HL-60/S4 treated with phorbol 12-myristate 13-acetate at 8.2 ng/mL for 4 days and 3 days (cell line): Measurements from ENCODE around the gene KLHDC7A.

Source experiments
- in situ Hi-C: fragments of 300-500 bp; cut with MboI; formaldehyde crosslinking; loops from 2 replicates; pipeline ENCODE4 v1.15.0; 2022; ENCODE audit warnings: low sequenced_read_pairs

KLHDC7A gene

DNA sequence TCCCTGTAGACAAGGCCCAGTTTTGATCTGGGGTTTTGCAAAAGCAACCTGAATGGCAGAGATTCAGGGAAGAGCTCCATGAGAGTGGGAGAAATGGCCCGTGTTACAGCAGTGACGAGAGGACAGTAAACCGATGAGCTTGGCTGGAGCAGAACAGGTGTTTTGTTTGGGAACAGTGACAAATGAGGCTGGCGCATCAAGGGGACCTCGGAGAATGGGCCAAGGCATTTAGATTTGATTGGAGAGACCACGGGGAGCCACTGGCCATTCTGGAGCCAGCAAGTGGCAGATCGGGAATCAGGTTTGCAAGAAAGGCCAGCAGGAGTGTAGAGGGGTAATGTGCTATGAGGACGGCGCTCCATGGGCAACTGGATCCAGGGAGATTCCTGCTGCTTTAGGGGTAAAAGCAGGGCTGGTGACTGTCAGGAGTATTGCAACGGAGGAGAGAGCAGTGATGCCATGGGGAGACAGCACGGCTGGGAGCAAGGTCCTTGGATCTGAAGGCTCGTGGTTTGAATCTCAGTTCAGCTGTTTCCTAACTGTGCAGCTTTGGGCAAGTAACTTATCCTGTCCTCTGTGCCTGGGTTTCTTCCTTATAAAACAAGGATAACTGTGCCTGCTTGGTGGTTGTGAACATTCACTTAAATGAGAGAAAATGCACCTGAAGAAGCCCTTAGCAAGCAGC lies 9.9 kb upstream of the KLHDC7A start:
- in situ Hi-C loops, result no loop called here

DNA sequence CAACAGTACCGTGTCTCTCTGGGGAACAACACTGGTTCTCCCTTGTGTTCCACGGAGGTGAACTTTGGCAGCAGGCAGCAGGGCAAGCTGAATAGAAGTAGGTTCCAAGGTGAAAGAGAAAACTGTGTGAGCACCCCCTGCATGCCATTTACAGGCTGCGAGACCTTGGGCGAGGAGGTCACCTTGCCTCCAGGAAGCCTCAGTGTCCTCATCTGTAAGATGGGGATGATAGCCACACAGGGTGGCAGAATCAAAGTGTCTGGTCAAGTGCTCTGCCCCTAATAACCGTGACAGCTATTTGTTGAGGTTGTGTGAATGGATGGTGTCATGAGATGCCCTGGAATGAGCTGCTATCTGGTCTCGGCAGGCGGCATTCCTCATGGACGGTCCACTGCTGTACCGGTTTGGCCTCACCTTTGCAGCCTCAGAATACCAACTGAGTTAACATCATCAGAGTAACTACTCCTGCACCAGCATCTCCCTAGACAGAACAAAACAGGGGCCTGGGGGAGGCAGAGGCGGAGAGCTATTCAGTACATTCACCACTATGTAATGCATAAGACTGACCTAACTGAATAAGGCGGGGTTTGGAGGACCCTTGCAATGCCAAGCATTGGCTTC lies 7.4 kb upstream of the KLHDC7A start:
- in situ Hi-C loops, result no loop called here

DNA sequence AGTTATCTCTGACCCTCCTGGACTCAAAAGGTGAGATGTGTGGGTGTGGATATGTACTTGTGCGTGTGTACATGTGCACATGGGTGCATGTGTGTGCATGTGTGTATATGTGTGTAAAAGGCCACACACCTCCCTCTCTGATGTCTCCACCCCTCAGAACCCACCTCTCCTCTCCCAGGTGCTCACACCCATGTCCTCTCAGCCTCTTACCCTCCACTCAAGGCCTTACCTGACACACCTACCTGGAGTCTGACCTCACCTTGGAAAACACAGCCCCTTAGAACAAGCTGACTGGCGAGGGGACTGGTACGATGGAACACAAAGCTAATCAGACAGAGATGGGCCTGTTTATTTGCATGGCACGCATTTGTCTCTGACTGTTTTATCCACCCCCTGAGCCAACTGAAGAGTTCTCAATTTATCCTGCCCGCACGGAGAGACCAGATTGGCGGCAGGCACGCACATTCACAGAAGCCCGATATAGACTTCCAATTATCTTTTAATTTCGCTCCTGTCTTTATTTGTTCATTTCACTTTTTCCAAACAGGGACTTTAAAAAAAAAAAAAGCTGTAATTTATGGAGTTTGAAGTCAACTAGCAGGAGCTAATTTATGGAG lies 6.1 kb upstream of the KLHDC7A start:
- in situ Hi-C loops, result no loop called here

DNA sequence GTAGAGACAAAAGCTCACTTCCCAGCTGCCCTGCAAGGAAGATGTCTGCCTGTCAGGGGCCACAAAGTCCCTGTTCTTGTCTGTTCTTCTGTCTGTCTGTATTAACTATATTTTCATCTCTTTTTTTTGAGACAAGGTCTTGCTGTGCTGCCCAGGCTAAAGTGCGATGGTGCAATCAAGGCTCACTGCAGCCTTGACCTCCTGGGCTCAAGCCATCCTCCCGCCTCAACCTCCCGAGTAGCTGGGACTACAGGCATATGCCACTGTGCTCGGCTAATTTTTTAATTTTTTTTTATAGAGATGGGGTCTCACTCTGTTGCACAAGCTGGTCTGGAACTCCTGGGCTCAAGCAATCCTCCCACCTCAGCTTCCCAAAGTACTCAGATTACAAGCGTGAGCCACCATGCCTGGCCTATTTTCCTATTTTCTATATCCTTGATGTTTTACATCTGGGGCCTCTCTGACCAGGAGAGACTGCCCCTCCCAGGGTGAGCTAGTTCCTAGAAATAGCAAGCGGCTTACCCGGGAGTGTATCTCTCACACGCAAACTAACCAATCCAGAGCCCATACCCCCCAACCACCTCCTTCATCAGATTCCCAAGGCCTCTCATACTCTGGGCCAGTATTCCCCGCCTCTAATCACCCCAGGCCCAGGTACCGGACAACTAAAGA lies 5.4 kb upstream of the KLHDC7A start:
- in situ Hi-C loops, result no loop called here

DNA sequence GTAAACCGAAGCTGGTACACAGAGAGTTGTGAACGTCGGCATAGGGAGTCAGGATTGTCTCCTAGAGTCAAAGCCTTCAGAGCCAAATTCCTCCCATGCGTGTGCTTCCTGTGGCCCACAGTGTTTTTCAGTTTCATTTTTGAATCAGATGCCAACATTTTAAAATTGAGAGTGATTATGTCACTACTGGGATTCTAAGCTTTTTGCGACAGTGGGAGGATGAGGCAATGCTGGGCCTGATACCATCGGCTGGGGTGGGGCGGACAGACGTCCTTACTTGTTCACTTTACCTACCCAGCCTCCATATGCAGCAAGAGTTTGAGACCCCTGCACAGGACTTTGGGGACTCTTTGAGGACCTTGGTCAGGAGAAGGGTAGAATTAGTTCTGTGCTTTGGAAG lies 1.3 kb upstream of the KLHDC7A start:
- in situ Hi-C loops, result no loop called here

DNA sequence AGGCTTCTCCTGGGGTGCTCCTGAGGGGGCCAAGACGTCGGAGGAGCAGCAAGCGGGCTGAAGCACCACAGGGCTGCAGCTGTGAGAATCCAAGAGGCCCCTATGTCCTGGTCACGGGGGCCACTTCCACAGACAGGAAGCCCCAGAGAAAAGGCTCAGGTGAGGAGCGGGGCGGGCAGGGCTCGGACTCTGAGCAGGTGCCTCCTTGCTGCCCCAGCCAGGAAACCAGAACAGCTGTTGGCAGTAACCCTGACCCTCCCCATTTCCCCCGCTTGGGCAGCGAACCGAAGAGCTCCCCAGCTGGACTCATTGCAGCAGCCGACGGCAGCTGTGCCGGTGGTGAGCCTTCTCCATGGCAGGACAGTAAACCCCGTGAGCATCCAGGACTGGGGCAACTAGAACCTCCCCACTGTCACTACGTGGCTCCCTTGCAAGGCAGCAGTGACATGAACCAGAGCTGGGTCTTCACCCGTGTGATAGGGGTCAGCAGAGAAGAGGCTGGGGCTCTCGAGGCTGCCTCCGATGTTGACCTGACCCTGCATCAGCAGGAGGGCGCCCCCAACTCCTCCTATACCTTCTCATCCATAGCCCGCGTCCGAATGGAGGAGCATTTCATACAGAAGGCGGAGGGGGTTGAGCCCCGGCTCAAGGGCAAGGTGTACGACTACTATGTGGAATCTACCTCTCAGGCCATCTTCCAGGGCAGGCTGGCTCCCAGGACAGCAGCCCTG lies 625 bp downstream of the KLHDC7A start:
- in situ Hi-C loops, result no loop called here

DNA sequence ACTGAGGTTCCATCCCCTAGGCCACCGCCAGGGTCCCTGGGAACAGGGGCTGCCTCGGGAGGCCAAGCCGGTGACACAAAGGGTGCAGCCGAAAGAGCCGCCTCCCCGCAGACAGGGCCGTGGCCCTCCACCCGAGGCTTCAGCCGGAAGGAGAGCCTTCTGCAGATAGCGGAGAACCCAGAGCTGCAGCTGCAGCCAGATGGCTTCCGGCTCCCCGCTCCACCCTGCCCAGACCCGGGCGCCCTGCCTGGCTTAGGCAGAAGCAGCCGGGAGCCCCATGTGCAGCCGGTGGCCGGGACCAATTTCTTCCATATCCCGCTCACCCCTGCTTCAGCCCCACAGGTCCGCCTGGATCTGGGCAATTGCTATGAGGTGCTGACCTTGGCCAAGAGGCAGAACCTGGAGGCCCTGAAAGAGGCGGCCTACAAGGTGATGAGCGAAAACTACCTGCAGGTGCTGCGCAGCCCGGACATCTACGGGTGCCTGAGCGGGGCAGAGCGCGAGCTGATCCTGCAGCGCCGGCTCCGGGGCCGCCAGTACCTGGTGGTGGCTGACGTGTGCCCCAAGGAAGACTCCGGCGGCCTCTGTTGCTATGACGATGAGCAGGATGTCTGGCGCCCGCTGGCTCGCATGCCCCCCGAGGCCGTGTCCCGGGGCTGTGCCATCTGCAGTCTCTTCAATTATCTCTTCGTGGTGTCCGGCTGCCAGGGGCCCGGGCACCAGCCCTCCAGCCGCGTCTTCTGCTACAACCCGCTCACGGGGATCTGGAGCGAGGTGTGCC lies 1.4 kb downstream of the KLHDC7A start:
- in situ Hi-C loops, result no loop called here

DNA sequence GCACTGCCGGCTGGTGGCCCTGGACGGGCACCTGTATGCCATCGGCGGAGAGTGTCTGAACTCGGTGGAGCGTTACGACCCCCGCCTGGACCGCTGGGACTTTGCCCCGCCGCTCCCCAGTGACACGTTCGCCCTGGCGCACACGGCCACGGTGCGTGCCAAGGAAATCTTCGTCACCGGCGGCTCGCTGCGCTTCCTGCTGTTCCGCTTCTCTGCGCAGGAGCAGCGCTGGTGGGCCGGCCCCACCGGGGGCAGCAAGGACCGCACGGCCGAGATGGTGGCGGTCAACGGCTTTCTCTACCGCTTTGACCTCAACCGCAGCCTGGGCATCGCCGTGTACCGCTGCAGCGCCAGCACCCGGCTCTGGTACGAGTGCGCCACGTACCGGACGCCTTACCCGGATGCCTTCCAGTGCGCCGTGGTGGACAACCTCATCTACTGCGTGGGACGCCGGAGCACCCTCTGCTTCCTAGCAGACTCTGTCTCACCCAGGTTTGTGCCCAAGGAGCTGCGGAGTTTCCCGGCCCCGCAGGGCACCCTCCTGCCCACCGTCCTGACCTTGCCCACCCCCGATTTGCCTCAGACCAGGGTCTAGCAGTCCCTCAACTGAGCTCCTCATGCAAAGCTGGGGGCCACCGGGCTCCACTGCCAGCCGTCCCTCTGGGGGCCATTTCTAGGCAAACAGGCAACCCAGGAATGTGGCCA lies 2.1 kb downstream of the KLHDC7A start:
- in situ Hi-C loops, result no loop called here

DNA sequence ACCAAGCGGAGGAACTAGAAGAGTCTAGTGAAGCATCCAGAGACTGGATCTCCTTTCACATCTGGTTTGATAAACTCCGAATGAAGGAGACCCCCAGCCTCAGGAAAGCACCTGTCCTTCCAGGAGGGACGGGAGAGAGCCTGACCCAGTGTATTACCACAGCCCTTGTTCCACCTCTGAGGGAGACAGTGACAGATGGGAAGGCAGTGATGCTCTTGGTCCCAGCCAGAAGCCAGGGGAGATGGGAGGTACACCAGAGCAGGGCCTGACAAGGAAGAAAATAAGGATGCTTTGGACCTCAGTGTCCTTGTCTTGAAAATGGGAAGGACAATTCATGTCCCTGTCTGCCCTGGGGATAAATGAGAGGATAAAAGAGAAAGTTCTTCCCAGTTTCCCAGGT lies 3.5 kb downstream of the KLHDC7A start:
- in situ Hi-C loops, result no loop called here

DNA sequence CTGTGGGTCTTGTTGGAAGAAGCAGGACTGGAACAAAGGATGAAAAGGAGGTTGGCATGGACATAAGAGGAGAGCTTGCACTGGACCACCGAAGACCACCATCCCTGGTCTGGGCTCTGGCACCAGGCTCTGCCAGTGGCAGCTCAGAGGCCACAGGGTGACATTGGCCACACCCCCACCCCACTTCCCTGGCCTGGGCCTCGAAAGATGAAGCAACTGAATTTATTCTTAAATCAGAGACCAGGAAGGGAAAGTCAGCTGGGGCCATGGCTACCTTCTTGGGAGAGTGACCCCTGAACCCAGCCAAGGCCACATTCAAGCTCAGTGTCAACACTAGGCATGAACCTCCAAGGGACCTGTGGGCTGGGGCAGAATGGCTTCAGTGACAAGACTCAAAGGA lies 4.0 kb downstream of the KLHDC7A start:
- in situ Hi-C loops, result no loop called here

DNA sequence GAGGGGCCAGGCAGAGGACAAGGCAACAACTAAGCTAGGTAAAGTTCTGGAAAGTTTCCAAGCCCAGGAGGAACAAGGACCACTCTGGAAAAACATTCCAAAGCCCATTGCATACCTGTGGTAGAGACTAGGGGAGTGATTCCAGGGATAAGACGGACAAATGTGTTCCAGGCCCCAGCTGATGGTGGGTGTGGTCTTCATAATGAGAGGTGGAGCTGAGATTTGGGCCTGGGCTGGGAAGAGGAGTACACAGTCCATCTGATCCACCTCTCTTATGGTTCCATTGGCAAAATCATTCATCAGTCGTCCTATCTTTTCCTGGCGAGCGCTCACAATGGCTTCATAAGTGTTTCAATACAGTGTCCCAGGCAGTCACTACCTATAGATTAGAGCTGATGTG lies 4.5 kb downstream of the KLHDC7A start:
- in situ Hi-C loops, result no loop called here

DNA sequence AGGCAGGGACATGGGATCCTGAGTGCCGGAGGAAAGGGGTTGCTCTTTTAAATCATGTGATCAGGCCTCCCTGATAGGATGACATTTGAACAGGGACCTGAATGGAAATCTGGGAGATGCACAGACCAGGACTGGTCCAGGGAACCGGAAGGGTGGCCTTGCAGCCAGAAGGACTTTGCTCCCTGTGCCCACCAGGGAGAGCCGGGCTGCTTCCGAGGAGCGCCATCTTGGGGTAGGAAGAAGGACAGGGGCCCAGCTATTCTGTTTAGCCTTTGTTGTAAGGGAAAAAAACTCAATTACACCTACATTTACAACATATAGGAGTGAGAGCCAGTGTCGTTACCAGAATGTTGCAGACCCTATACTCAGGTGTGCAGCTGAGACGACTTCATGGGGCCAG lies 5.5 kb downstream of the KLHDC7A start:
- in situ Hi-C loops, result no loop called here

DNA sequence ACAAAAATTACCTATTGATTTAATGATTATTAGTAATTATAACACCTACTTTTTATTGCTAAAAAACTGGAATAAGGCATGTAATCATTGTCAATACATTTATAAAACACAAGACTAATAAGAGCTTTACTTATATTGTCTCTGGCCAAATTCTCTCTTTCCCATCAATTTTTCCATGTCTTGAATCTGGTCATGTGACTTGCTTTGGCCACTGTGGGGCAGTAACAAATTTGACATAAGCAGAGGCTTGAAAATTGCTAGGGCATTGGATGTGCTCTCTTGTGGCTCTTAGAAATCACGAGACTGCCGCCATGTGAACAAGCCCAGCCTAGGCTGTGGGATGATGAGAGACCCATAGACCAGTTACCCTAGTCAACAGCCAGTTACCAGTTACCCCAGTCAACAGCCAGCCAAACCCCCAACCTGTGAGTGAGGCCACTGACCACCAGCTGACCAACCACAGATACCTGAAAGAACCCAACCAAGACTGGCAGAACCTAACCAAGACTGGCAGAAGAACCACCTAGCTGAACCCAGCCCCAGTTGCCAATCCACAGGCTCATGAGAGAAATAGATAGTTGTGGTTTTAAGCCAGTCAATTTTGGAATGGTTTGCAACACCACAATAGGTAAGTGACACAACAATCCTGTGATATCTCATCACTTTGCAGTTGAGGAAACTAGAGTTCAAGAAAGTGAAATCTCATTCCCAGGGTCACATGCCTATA lies 8.8 kb downstream of the KLHDC7A start:
- in situ Hi-C loops, result no loop called here

DNA sequence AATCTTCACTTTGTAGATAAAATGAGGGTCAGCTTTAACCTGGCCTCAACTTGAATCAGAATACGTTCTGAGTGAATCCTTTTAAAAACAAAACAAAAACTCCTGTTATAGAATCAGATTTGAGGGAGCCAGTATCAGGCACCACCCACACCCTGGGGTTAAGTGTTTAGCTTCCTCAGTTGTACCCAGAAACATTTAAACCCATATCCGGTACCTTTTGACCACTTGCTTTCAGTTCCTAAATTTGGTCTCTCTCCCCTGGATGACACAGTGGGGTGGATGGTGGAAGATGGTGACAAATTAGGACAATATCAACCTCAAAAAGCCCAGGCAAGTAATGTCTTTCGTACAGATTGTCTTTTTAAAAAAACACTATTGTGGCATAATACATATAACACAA lies 10.4 kb downstream of the KLHDC7A start:
- in situ Hi-C loops, result no loop called here

DNA sequence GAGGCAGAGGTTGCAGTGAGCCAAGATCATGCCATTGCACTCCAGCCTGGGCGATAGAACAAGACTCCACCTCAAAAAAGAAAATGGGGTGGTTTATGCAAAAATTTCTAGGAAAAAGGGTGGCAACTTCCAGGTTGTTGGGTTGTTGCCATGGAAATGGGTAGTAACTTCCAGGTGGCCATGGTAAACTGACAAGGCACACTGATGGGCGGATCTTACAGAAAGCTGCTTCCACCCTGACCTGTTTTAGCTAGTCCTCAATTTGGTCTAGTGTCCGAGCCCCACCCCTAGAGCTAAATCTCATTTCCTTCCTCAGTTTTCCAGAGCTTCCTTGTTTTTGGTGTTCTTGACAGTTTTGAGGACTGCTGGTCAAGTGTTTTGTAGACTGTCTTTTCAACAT lies 13.6 kb downstream of the KLHDC7A start:
- in situ Hi-C loops, result no loop called here

DNA sequence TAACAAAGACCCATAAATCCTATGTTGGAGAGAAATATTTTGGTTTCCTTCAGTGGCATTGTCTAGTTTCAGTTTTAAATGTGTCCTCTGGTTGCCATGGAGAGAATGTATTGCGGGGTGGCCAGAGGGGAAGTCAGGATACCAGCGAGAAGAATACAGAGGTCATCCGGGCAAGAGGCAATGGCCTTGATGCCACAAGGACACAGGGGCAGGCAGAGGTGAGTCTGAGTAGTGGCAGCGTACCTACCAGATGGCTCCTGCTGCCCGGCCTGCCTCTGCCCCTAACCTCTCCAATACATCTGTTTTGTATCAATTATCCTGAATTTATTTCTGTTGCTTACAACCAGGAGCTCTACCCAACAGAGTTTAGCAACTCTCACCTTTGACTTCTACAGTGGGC lies 14.9 kb downstream of the KLHDC7A start:
- in situ Hi-C loops, result no loop called here

DNA sequence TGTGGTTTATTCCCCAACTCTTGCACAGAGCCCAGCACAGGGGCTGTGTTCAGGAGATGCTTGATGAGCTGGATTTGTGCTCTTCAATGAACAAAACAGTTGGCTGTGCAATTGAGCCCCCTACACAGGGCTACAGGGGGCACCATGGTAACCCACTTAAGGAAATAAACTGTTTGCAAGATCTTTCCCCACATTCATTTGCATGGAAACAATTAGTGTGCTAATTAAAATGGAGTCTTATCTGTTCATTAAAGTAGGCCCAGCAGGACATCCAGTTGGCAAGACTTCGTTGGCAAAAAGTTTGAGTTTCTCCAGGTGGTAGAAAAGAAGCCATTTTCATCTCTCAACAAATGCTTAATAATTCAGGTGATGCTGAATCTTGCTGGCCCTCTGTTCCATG lies 15.3 kb downstream of the KLHDC7A start:
- in situ Hi-C loops, result no loop called here

DNA sequence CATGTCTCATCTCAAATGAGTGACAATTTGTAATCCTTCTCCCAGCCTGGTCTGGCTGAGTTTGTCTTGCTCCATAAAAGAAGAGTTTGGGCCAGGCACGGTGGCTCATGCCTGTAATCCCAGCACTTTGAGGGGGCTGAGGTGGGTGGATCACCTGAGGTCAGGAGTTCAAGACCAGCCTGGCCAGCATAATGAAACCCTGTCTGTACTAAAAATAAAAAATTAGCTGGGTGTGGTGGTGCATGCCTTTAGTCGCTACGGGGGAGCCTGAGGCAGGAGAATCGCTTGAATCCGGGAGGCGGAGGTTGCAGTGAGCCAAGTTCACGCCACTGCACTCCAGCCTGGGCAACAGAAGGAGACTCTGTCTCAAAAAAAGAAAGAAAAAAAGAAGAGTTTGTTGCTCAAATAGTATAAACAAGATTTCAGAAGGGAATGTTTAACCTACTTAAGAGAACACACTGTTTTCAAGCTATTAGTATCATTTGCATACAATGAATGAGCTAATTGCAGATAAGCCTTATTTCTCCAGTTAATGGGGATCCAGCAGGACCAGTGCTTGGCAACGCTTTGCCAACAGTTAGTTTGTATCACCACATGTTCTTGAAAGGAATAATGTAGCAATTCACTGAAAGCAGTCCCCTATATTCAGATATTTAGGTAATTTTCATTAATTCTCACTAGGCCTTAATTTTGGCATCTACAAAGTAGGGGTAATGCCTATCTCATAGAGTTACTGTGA lies 15.9 kb downstream of the KLHDC7A start:
- in situ Hi-C loops, result no loop called here

DNA sequence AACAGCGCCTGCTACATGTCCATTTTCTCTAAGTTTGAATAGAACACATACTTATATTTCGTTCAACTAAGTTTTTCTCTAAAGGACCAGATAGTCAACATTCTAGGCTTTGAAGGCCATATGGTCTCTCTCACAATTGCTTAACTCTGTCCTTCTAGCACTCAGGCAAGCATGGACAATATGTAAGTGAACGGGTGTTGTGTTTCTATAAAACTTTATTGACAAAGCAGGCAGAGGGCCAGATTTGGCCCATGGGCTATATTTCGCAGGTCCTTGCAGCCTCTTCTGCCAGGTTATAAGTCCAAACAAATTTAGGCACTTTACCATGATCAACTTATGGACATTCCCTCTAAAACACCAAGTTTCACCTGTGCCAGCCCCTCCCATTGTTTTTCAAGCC lies 21.1 kb downstream of the KLHDC7A start:
- in situ Hi-C loops, result no loop called here
